Kidney epithelial cell (primary cell): Measurements from ENCODE around the gene C9orf153. TPM values are rescaled to one million over a fixed set of nuclear protein-coding genes. Genes with fewer than 3 reads are reported as not detected.
"Not testable (repeated sequence)": the region's sequence is repeated elsewhere in the genome, so short reads cannot be mapped to it uniquely, and the experiment has no call there.

Source experiments
- DNase-seq: peaks from one replicate; pipeline ENCODE4 v3.0.0-alpha.2; 2010; ENCODE audit warnings: low read depth
- H3K27me3 ChIP-seq: 2 replicates; pipeline ENCODE4 v1.6.0; 2011; ENCODE audit warnings: low read length; ENCODE audit not compliant: control insufficient read depth, insufficient read depth
- H3K36me3 ChIP-seq: 2 replicates; pipeline ENCODE4 v1.5.1; 2011; ENCODE audit warnings: low read length; ENCODE audit not compliant: control insufficient read depth, insufficient read depth
- H3K4me3 ChIP-seq: 2 replicates; pipeline ENCODE4 v1.5.1; 2011; ENCODE audit warnings: low read depth, mild to moderate bottlenecking, control low read depth, low read length
- CTCF ChIP-seq: IDR thresholded peaks from 2 replicates; pipeline ENCODE4 v1.5.1; 2011; ENCODE audit warnings: mild to moderate bottlenecking, moderate library complexity, low read length, control low read depth, inconsistent platforms; ENCODE audit not compliant: insufficient read depth, poor library complexity, severe bottlenecking
- total RNA-seq: library from RNA; depleted of rRNA; stranded (reverse); fragments of >200 nt; gene quantifications from 2 replicates; pipeline ENCODE4 v1.2.3, GENCODE V29; 2015

Gene C9orf153
- total RNA-seq, 1 donor from 2014 or later, result not detected

GRCh38 chr9:86201474-86202337 lies 57.8 kb downstream of the C9orf153 start:
- Histone ChIP-seq H3K4me3 (no peak overlapping the region), H3K27me3 (no peaks in the 10 kb centered on the region), H3K36me3 (no peaks in the 10 kb centered on the region)
- DNase-seq, result no peak
- no peak for TF ChIP-seq CTCF

- no peak for TF ChIP-seq CTCF
- no peak for DNase-seq
- H3K4me3 ChIP-seq, result no peak overlapping the region
- no peaks in the 10 kb centered on the region for H3K27me3 ChIP-seq
- H3K36me3 ChIP-seq, result no peaks in the 10 kb centered on the region
These were observed 58.8 kb downstream of the C9orf153 start for GRCh38 chr9:86200599-86201162.

- Histone ChIP-seq H3K36me3 (no peaks in the 10 kb centered on the region), H3K4me3 (no peak overlapping the region), H3K27me3 (no peaks in the 10 kb centered on the region)
- DNase-seq, result no peak
- TF ChIP-seq CTCF, result no peak
These were observed 66.4 kb downstream of the C9orf153 start for GRCh38 chr9:86193088-86193487.

GRCh38 chr9:86190700-86191099 lies 68.8 kb downstream of the C9orf153 start:
- not testable (repeated sequence) for H3K36me3 ChIP-seq, H3K4me3 ChIP-seq, DNase-seq, H3K27me3 ChIP-seq

- no peak for TF ChIP-seq CTCF
- Histone ChIP-seq H3K36me3 (no peaks in the 10 kb centered on the region), H3K27me3 (no peaks in the 10 kb centered on the region), H3K4me3 (no peak overlapping the region)
- DNase-seq, result no peak
These were observed 72.3 kb downstream of the C9orf153 start for GRCh38 chr9:86187121-86187520.

GRCh38 chr9:86186696-86187095 lies 72.8 kb downstream of the C9orf153 start:
- Histone ChIP-seq H3K36me3 (no peaks in the 10 kb centered on the region), H3K27me3 (no peaks in the 10 kb centered on the region), H3K4me3 (no peak overlapping the region)
- no peak for TF ChIP-seq CTCF
- DNase-seq, result no peak
